Upper lobe of left lung (tissue), 4 donors: Measurements from ENCODE around the gene SLC13A3.

Experiments
- CTCF ChIP-seq, 6 experiments: fragments of 450-650 bp in 4 of 6; fragments of 200-600 bp in 2 of 6; sonication (generic) in 2 of 6; IDR thresholded peaks; one replicate each; pipeline ENCODE4 v1.5.1; 2016 to 2019; ENCODE audit warnings: antibody characterized with exemption in 6 of 6
- EP300 ChIP-seq, 4 donors: sonication (generic); formaldehyde crosslinking; IDR thresholded peaks; one replicate each; pipeline ENCODE4 v1.5.1; 2017; ENCODE audit warnings: antibody characterized with exemption in 4 of 4, control low read depth in 2 of 4
- POLR2AphosphoS5 ChIP-seq, 2 donors: sonication (generic); formaldehyde crosslinking; IDR thresholded peaks; one replicate each; pipeline ENCODE4 v1.5.1; 2017; ENCODE audit warnings: antibody characterized with exemption in 2 of 2

DNA sequence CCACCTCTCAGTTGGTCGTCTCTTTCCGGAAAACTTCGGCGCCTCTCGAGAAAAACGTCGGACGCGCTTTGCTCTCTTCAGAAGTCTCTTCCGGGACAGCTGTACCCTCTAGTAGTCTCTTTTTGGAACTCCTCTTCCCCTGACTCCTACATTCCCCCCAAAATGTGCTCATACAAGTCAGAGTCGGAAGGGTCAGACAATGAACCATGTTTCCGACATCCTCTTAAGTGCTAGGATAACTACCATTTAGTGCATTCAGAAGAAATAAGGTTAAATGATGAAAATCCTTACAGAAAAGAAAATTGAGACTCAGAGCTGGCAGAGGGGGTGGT is 38.5 kb upstream of the SLC13A3 start:
- TF ChIP-seq EP300 (IDR thresholded peaks at IDR 0.05): no peak
- TF ChIP-seq POLR2AphosphoS5 (IDR thresholded peaks at IDR 0.05): no peak
- no peak for TF ChIP-seq CTCF (IDR thresholded peaks at IDR 0.05)
